Erythroblast (primary cell): Measurements from ENCODE around the gene MKLN1.

Experiments used
- GATA1 ChIP-seq: IDR thresholded peaks from 2 replicates; pipeline ENCODE4 v1.6.1; 2011; ENCODE audit warnings: low read depth, mild to moderate bottlenecking, control low read depth, low read length, moderate library complexity
- POLR2A ChIP-seq: IDR thresholded peaks from 2 replicates; pipeline ENCODE4 v1.6.1; 2011; ENCODE audit warnings: mild to moderate bottlenecking, low read length

GRCh38 chr7:131298608-131298992 lies 29.1 kb upstream of the MKLN1 start:
- no peak for TF ChIP-seq GATA1
- TF ChIP-seq POLR2A: no peak
